A549 (cell line): ENCODE results near the gene GPR160. TPM values are rescaled to one million over a fixed set of nuclear protein-coding genes. Genes with fewer than 3 reads are reported as not detected.

Experiments used
- ATAC-seq, 2 experiments: fragments of 200-7000 bp in 1 of 2; fragments of >200 bp in 1 of 2; cut with Nextera tagmentation in 1 of 2; cut with Tn5 transposase in 1 of 2; 3 replicates each; pipeline versions ENCODE4 v1.8.0 to v1.9.1; 2018 to 2020; ENCODE audit warnings: mild to moderate bottlenecking in 1 of 2, moderate library complexity in 1 of 2
- CTCF ChIA-PET: fragments of 300-600 bp; sonication (Branson Sonifier 250); formaldehyde crosslinking; extraction: SDS; loops from one replicate; lab custom pipeline; 2021; ENCODE audit warnings: antibody characterized with exemption, inconsistent platforms; lab: Yijun Ruan, JAX
- POLR2A ChIA-PET: fragments of 350-600 bp; formaldehyde crosslinking; extraction: SDS; loops from one replicate; lab custom pipeline; 2021; ENCODE audit warnings: antibody characterized with exemption, inconsistent platforms; lab: Yijun Ruan, JAX
- DNase-seq, 2 experiments: peaks; one replicate each; pipeline versions ENCODE4 v3.0.0 to v3.0.0-alpha.2; 2011 to 2016; ENCODE audit warnings: low read depth in 1 of 2, low spot score in 1 of 2
- FAIRE-seq: peaks from 2 replicates; lab custom pipeline; 2011; peaks lifted over from hg19 to GRCh38; lab: Jason Lieb, UNC
- H3K27ac ChIP-seq, 2 experiments: fragments of >200 bp; sonication (Bioruptor Twin); formaldehyde crosslinking; 3 replicates each; pipeline ENCODE4 v1.5.1; 2016 to 2017
- H3K4me1 ChIP-seq: fragments of >200 bp; sonication (Bioruptor Twin); formaldehyde crosslinking; 3 replicates; pipeline ENCODE4 v1.6.1; 2016
- H3K4me2 ChIP-seq: fragments of >200 bp; sonication (Bioruptor Twin); formaldehyde crosslinking; 3 replicates; pipeline ENCODE4 v1.6.1; 2016
- H3K4me3 ChIP-seq: fragments of >200 bp; sonication (Bioruptor Twin); formaldehyde crosslinking; 3 replicates; pipeline ENCODE4 v1.5.1; 2016
- H3K9me3 ChIP-seq: fragments of >200 bp; sonication (Bioruptor Twin); formaldehyde crosslinking; 3 replicates; pipeline ENCODE4 v1.6.1; 2016
- CBX2 ChIP-seq: fragments of 200-600 bp; sonication (generic); IDR thresholded peaks from 2 replicates; pipeline ENCODE4 v1.6.1; 2016; ENCODE audit warnings: low read depth, mild to moderate bottlenecking, borderline replicate concordance
- CEBPB ChIP-seq, 2 experiments: fragments of >200 bp in 1 of 2; sonication (Bioruptor Twin) in 1 of 2; formaldehyde crosslinking in 1 of 2; IDR thresholded peaks; 2 replicates each; pipeline ENCODE4 v1.6.1; 2012 to 2016
- CHD2 ChIP-seq: fragments of 150-350 bp; IDR thresholded peaks from 2 replicates; pipeline ENCODE4 v1.6.1; 2014; ENCODE audit warnings: low read length; ENCODE audit not compliant: partially characterized antibody
- CTCF ChIP-seq: fragments of >200 bp; sonication (Bioruptor Twin); formaldehyde crosslinking; IDR thresholded peaks from 3 replicates; pipeline ENCODE4 v1.5.1; 2016
- ELK1 ChIP-seq: fragments of 150-350 bp; IDR thresholded peaks from 2 replicates; pipeline ENCODE4 v1.6.1; 2014; ENCODE audit warnings: low read depth, mild to moderate bottlenecking, low read length
- FOSL2 ChIP-seq, 2 experiments: fragments of 450-650 bp in 1 of 2; fragments of >200 bp in 1 of 2; sonication (Bioruptor Twin) in 1 of 2; formaldehyde crosslinking; IDR thresholded peaks; 2 replicates each; pipeline versions ENCODE4 v1.5.0 to v1.6.1; 2016 to 2020; ENCODE audit warnings: mild to moderate bottlenecking in 1 of 2, moderate library complexity in 1 of 2
- HDAC2 ChIP-seq: fragments of 200-600 bp; sonication (generic); IDR thresholded peaks from 2 replicates; pipeline ENCODE4 v1.6.1; 2016
- HOXB13 ChIP-seq: fragments of 250-450 bp; sonication (Bioruptor Pico); IDR thresholded peaks from 2 replicates; pipeline ENCODE4 v1.5.0; 2020; ENCODE audit warnings: low read depth, mild to moderate bottlenecking, moderate library complexity
- JUN ChIP-seq, 2 experiments: fragments of >200 bp; sonication (Bioruptor Twin); formaldehyde crosslinking; IDR thresholded peaks; 2 replicates in 1 of 2; 3 replicates in 1 of 2; pipeline ENCODE4 v1.6.1; 2016 to 2017
- MAFK ChIP-seq: fragments of 450-650 bp; IDR thresholded peaks from 2 replicates; pipeline ENCODE4 v1.6.1; 2014; ENCODE audit not compliant: partially characterized antibody
- NPAS2 ChIP-seq: fragments of 250-450 bp; sonication (Bioruptor Pico); IDR thresholded peaks from 2 replicates; pipeline ENCODE4 v1.8.0; 2022; ENCODE audit warnings: mild to moderate bottlenecking, moderate library complexity, borderline replicate concordance
- PBX3 ChIP-seq: IDR thresholded peaks from 2 replicates; pipeline ENCODE4 v1.6.1; 2012
- POLR2AphosphoS2 ChIP-seq: conservative IDR thresholded peaks from 2 replicates; pipeline ENCODE4 v1.6.1; 2012; ENCODE audit warnings: low read length, improper control_type of control experiment, inconsistent platforms
- RAD21 ChIP-seq, 2 experiments: fragments of >200 bp in 1 of 2; sonication (Bioruptor Twin) in 1 of 2; formaldehyde crosslinking in 1 of 2; IDR thresholded peaks in 1 of 2; conservative IDR thresholded peaks in 1 of 2; 2 replicates in 1 of 2; 3 replicates in 1 of 2; pipeline ENCODE4 v1.6.1; 2012 to 2018; ENCODE audit warnings: inconsistent platforms in 1 of 2
- RARB ChIP-seq: fragments of 250-450 bp; sonication (Bioruptor Pico); IDR thresholded peaks from 2 replicates; pipeline ENCODE4 v1.8.0; 2021; ENCODE audit warnings: mild to moderate bottlenecking, moderate library complexity
- RFX5 ChIP-seq: fragments of 450-650 bp; IDR thresholded peaks from 2 replicates; pipeline ENCODE4 v1.7.1; 2014; ENCODE audit warnings: antibody characterized with exemption, mild to moderate bottlenecking, moderate library complexity
- SMC3 ChIP-seq: fragments of >200 bp; sonication (Bioruptor Twin); formaldehyde crosslinking; IDR thresholded peaks from 3 replicates; pipeline ENCODE4 v1.6.1; 2018; ENCODE audit warnings: inconsistent platforms
- SREBF2 ChIP-seq: fragments of 450-650 bp; IDR thresholded peaks from 2 replicates; pipeline ENCODE4 v1.6.1; 2014; ENCODE audit warnings: mild to moderate bottlenecking, moderate library complexity
- TP53 ChIP-seq: fragments of 250-450 bp; sonication (Bioruptor Pico); IDR thresholded peaks from 2 replicates; pipeline ENCODE4 v1.5.0; 2021; ENCODE audit warnings: mild to moderate bottlenecking, moderate library complexity
- USF2 ChIP-seq: fragments of 450-650 bp; IDR thresholded peaks from 2 replicates; pipeline ENCODE4 v1.6.1; 2014; ENCODE audit warnings: antibody characterized with exemption
- ZFP36 ChIP-seq: fragments of 450-650 bp; IDR thresholded peaks from 2 replicates; pipeline ENCODE4 v1.6.1; 2014; ENCODE audit warnings: borderline replicate concordance; ENCODE audit not compliant: partially characterized antibody
- ZNF302 ChIP-seq: fragments of 250-450 bp; sonication (Bioruptor Pico); IDR thresholded peaks from 2 replicates; pipeline ENCODE4 v1.9.0; 2021; ENCODE audit warnings: inconsistent platforms, mild to moderate bottlenecking, moderate library complexity
- ZSCAN20 ChIP-seq: fragments of 250-450 bp; sonication (Bioruptor Pico); IDR thresholded peaks from 2 replicates; pipeline ENCODE4 v1.8.0; 2022; ENCODE audit warnings: mild to moderate bottlenecking, moderate library complexity
- whole genome bisulfite sequencing: methylation state at CpG from one replicate; pipeline ENCODE4 v1.1.6; 2017; ENCODE audit errors: missing lambda C conversion rate; 5-methylcytosine and 5-hydroxymethylcytosine counted together
- polyA plus RNA-seq, 4 experiments: library from polyadenylated mRNA; depleted of rRNA in 3 of 4; stranded (reverse); fragments of >200 nt; fragmentation: RNase III in 1 of 4; extraction: RNeasy Plus Mini Kit Qiagen cat#74134 plus additional on column Dnase treatment in 1 of 4; gene quantifications; 2 replicates in 3 of 4; 3 replicates in 1 of 4; pipeline ENCODE4 v1.2.3, GENCODE V29; 2011 to 2017

The GPR160 gene
- polyA plus RNA-seq, 2 of the 4 experiments (the other 2 are of a cell fraction), result 2.0 to 6.3 TPM

- H3K9me3 ChIP-seq, result no peaks in the 10 kb centered on the region
- no peak overlapping the region for H3K27ac ChIP-seq
- H3K4me3 ChIP-seq, result no peak overlapping the region
- ATAC-seq, result no peak
- TF ChIP-seq TP53 (CRISPR knock-in tag) (no peak), RFX5 (no peak), PBX3 (no peak), SMC3 (no peak), ZSCAN20 (no peak), ELK1 (no peak), CHD2 (no peak), HOXB13 (no peak), CBX2 (no peak), SREBF2 (no peak)
- no peak overlapping the region for H3K4me2 ChIP-seq
- ChIA-PET CTCF (no interaction called here), POLR2A (no interaction called here)
- peaks cover 8% of the 10 kb centered on the region; the same call in 1 of the 3 replicates for H3K4me1 ChIP-seq
- 100% methylated on average over 1 of the region's 1 CpG for WGBS
- no peak for DNase-seq
- FAIRE-seq, result no peak
Measured at GRCh38 chr3:170083343-170083742, 45.5 kb downstream of the GPR160 start.

- Histone ChIP-seq H3K27ac (no peak overlapping the region), H3K9me3 (no peaks in the 10 kb centered on the region), H3K4me3 (no peak overlapping the region), H3K4me1 (no peaks in the 10 kb centered on the region; the same call in 2 of the 3 replicates), H3K4me2 (no peak overlapping the region)
- FAIRE-seq (no peak), DNase-seq (no peak), ATAC-seq (no peak)
- peak; percentile 93 for TF ChIP-seq MAFK
- TF ChIP-seq USF2, result no peak
- WGBS, result 93% methylated on average over 6 of the region's 6 CpGs
- ChIA-PET CTCF (interaction anchor here (0.6 to 1.3 kb wide), 2 partner anchors 9 to 139 kb away, joined by 3 read pairs; no protein-coding TSS in a partner anchor), POLR2A (no interaction called here)
Measured at GRCh38 chr3:170085396-170085795, 47.6 kb downstream of the GPR160 start.

GRCh38 chr3:170089862-170090600 is 52.2 kb downstream of the GPR160 start:
- POLR2A ChIA-PET, result interaction anchor here (0.7 kb wide), 1 partner anchor 336 kb away, joined by 9 read pairs; no protein-coding TSS in a partner anchor
- no peak for TF ChIP-seq HDAC2
- TF ChIP-seq NPAS2 (CRISPR knock-in tag), result no peak
- TF ChIP-seq ZFP36, result no peak
- no peak for TF ChIP-seq CTCF
- TF ChIP-seq FOSL2 (IDR thresholded peaks at IDR 0.05), result no peak
- no peak for TF ChIP-seq FOSL2 (CRISPR knock-in tag; IDR thresholded peaks at IDR 0.05)
- TF ChIP-seq CEBPB (IDR thresholded peaks at IDR 0.05), result no peak
- no peak for TF ChIP-seq RARB (CRISPR knock-in tag)
- TF ChIP-seq ZNF302, result no peak
- TF ChIP-seq POLR2AphosphoS2, result no peak
- TF ChIP-seq RAD21 (conservative IDR thresholded peaks at IDR 0.05 in 1 of 2, IDR thresholded peaks at IDR 0.05 in 1 of 2), result no peak
- no peak for TF ChIP-seq JUN (IDR thresholded peaks at IDR 0.05)
- no peak for TF ChIP-seq SMC3
- ATAC-seq, result no peak
- Histone ChIP-seq H3K4me2 (no peak overlapping the region), H3K4me1 (no peaks in the 10 kb centered on the region), H3K27ac (no peak overlapping the region), H3K4me3 (no peak overlapping the region), H3K9me3 (no peaks in the 10 kb centered on the region)
- DNase-seq, result no peak
- CTCF ChIA-PET, result interaction anchor here (1.2 to 1.4 kb wide), 2 partner anchors 43 to 53 kb away, joined by 3 to 7 read pairs; no protein-coding TSS in a partner anchor
- FAIRE-seq, result no peak
- 90% methylated on average over 2 of the region's 3 CpGs for WGBS
